Measurements from ENCODE around the gene GRIP2.

GRIP2 gene

DNA sequence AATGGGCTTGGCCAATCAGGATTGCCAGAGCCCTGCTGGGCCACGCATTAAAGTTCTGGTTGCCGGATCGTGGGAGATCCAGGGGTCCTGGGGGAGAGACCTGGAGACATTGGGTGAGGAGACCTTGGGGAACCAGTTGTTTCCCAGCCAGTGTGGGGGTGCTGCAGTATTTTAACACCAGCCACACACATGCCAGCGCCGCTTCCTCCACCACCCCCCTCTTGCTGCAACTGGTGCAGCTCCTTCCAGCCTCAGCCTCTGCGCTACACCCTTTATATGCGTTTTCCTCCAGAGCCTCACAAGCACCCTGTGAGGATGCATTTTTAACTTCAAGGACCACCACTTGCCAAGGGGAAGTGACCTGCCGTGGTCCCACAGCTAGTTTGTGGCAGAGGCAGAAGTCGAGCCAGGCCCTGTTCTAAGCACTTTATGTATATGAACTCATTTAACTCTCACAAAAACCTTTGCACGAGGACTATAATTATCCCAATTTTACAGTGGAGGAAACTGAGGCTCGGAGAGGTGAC, 29.4 kb upstream of the GRIP2 start:
- no peak overlapping the region for H3K4me3 ChIP-seq (ENCODE audit: low read length)
- DNase-seq (ENCODE audit: low read depth), result no peak
- TF ChIP-seq, protein P1, sequence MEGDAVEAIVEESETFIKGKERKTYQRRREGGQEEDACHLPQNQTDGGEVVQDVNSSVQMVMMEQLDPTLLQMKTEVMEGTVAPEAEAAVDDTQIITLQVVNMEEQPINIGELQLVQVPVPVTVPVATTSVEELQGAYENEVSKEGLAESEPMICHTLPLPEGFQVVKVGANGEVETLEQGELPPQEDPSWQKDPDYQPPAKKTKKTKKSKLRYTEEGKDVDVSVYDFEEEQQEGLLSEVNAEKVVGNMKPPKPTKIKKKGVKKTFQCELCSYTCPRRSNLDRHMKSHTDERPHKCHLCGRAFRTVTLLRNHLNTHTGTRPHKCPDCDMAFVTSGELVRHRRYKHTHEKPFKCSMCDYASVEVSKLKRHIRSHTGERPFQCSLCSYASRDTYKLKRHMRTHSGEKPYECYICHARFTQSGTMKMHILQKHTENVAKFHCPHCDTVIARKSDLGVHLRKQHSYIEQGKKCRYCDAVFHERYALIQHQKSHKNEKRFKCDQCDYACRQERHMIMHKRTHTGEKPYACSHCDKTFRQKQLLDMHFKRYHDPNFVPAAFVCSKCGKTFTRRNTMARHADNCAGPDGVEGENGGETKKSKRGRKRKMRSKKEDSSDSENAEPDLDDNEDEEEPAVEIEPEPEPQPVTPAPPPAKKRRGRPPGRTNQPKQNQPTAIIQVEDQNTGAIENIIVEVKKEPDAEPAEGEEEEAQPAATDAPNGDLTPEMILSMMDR (IDR thresholded peaks at IDR 0.05; ENCODE audit: insufficient read depth, low read depth, low read length, missing control alignments), result no peak

DNA sequence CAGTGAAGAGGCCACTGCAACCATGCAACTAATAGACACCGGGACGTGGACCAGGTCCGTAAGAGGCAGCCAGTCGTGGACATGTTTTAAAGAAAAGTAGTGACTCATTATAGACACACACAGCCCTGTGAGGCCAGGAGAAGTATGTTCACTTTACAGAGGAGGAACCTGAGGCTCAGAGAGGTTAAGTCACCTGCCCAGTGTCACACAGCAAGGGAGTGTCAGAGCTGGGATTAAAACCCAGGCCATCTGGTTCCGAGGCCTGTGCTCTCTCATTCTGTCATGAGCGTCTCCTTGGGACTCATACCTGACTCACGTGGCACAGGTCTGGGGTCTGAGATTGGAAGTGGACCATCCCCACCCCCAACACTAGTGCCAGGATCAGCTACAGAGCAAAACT, 28.1 kb upstream of the GRIP2 start:
- DNase-seq (ENCODE audit: low read depth), result peak; percentile 20
- no peak overlapping the region for H3K4me3 ChIP-seq (ENCODE audit: low read length)
- TF ChIP-seq, protein P1 (IDR thresholded peaks at IDR 0.05; ENCODE audit: insufficient read depth, low read depth, low read length, missing control alignments), result no peak

DNA sequence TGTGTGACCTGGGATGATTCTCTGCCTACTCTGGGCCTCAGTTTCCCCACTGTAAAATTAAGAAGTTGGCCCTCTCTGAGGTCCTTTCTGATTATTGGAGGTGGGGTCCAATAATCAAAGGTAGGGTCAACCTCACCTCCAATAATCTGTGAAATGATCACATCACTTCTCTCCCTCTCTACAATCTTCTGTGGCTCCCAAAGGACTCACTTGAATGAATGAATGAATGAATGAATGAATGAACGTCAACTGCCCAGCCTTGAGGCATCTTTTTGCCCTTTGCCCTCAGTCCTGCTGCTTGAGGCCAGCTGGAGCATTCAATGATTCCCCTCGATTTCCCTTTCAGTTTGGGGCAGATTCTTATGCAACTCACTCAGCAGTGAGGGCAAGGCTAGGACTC, 26.7 kb upstream of the GRIP2 start:
- DNase-seq (ENCODE audit: low read depth), result no peak
- no peak overlapping the region for H3K4me3 ChIP-seq (ENCODE audit: low read length)
- TF ChIP-seq, protein P1 (IDR thresholded peaks at IDR 0.05; ENCODE audit: insufficient read depth, low read depth, low read length, missing control alignments), result no peak

DNA sequence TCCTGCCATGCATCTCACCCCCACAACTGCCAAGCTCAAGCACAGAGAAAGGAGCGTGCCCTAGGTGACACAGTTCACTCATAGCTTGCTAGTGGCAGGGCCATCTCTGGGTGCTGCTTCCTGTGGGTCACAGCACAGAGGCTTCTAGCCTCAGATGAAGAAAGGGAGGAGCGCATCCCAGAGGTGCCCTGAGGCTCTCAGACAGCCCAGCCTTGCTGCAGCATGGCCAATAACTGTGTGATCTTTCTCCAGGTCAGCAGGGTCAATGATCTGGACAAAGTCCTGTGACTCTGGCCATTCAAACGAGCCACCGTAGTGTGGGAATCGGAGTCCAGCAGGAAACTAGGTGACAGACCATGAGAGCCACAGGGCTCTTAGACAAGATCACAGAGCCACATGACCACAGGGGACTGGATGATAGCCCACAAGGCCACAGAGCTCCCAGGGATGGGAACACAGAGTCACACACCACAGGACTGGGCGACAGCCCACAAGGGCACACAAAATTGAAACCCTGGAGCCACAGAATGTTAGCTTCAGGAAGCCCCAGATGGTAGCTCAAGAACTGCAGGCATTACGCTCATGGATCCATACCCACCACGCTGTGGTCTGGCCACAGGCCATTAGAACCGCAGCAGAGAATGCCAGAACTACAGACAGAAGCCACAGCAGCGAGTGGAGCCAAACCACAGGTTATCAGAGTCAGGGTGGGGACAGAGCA, 25.9 kb upstream of the GRIP2 start:
- TF ChIP-seq, protein P1 (IDR thresholded peaks at IDR 0.05; ENCODE audit: insufficient read depth, low read depth, low read length, missing control alignments), result no peak
- H3K4me3 ChIP-seq (ENCODE audit: low read length), result no peak overlapping the region
- no peak for DNase-seq (ENCODE audit: low read depth)

DNA sequence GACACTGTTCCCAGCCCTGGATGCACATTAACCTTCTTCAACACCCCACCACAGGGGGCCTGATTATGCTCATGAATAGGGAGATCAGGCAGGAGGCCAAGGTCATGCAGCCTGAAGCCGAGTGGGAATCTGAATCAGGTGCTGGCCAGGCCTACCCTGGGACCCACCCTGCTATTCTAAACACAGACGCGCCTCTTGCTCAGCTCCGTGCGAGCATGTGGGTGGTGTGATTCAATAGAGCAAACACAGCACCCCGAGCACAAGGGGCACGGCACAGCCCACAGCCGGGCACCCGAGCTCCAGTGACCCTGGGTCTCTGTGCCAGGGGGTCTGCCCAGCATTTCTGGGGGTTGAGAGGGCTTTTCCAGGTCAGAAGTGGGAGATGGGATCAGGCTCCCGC, 24.6 kb upstream of the GRIP2 start:
- DNase-seq (ENCODE audit: low read depth), result peak; percentile 8
- TF ChIP-seq, protein P1 (IDR thresholded peaks at IDR 0.05; ENCODE audit: insufficient read depth, low read depth, low read length, missing control alignments), result no peak
- H3K4me3 ChIP-seq (ENCODE audit: low read length), result no peak overlapping the region

DNA sequence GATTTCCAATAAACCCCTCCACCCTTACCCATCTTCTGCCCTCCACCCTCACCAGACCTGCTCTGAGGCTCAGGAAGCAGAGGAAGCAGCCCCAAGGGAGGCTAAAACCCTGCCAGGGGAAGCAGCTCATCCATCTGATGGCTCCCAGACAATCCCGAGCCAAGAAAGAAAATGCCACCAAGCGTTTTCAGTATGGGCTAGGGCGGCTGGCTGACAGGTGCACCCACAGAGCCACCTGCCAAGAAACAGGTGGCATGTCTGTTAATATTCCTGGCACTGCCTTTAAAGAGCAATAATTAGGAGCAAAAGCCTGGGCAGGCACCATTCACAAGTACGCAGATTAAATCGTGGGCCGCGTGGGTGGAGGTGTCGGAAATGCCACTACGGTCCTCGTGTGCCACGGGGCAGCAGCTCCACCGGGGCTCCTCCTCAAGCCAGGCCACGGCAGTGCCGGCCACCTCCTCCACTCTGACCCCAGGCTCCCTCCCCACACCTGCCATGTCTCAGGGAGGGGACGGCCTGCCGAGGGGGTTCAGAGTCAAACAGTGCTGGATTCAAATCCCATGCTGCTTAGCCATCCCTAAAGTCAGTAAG, 23.9 kb upstream of the GRIP2 start:
- DNase-seq (ENCODE audit: low read depth), result no peak
- H3K4me3 ChIP-seq (ENCODE audit: low read length), result no peak overlapping the region
- TF ChIP-seq, protein P1 (IDR thresholded peaks at IDR 0.05; ENCODE audit: insufficient read depth, low read depth, low read length, missing control alignments), result no peak
